ENCODE results near the gene KLHDC7B. TPM values are rescaled to one million over a fixed set of nuclear protein-coding genes. Genes with fewer than 3 reads are reported as not detected.

KLHDC7B gene
- total RNA-seq, 1 experiment from 2014 or later = 1.6 TPM

GRCh38 chr22:50550395-50550794 lies 4.7 kb downstream of the KLHDC7B start:
- intact Hi-C loops (cut with micrococcal nuclease; ENCODE audit: unreplicated experiment) = no loop called here
- Histone ChIP-seq H3K27ac (ENCODE audit: low read depth, low read length, poor library complexity, severe bottlenecking) (no peak overlapping the region), H3K27me3 (replicated peaks; ENCODE audit: insufficient read depth, low read depth, low read length, poor library complexity) (no peaks in the 10 kb centered on the region), H3K9me3 (ENCODE audit: low read depth, low read length, poor library complexity, severe bottlenecking) (no peaks in the 10 kb centered on the region), H3K36me3 (ENCODE audit: insufficient read depth, low read length, poor library complexity, severe bottlenecking) (no peaks in the 10 kb centered on the region), H3K4me3 (ENCODE audit: low read depth, low read length, poor library complexity, severe bottlenecking) (no peak overlapping the region), H3K4me1 (ENCODE audit: insufficient read depth, low read length, poor library complexity, severe bottlenecking) (peaks cover 6% of the 10 kb centered on the region)
- ChIA-PET CTCF (no interaction called here), POLR2A (ENCODE audit: low non-redundant PET) (interaction anchor here (0.6 kb wide), 1 partner anchor 25 kb away, joined by 4 read pairs; the partner anchor contains the start of gene SCO2)
- BruUV-seq (replicated peaks) = no TSS peak
- no peak for TF ChIP-seq EZH2 (IDR thresholded peaks at IDR 0.05; ENCODE audit: borderline replicate concordance, low read depth, low read length, poor library complexity, severe bottlenecking)
- TF ChIP-seq, protein P1, sequence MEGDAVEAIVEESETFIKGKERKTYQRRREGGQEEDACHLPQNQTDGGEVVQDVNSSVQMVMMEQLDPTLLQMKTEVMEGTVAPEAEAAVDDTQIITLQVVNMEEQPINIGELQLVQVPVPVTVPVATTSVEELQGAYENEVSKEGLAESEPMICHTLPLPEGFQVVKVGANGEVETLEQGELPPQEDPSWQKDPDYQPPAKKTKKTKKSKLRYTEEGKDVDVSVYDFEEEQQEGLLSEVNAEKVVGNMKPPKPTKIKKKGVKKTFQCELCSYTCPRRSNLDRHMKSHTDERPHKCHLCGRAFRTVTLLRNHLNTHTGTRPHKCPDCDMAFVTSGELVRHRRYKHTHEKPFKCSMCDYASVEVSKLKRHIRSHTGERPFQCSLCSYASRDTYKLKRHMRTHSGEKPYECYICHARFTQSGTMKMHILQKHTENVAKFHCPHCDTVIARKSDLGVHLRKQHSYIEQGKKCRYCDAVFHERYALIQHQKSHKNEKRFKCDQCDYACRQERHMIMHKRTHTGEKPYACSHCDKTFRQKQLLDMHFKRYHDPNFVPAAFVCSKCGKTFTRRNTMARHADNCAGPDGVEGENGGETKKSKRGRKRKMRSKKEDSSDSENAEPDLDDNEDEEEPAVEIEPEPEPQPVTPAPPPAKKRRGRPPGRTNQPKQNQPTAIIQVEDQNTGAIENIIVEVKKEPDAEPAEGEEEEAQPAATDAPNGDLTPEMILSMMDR (conservative IDR thresholded peaks at IDR 0.05; ENCODE audit: low read depth, low read length) = no peak
- DNase-seq (ENCODE audit: low spot score) = no peak

DNA sequence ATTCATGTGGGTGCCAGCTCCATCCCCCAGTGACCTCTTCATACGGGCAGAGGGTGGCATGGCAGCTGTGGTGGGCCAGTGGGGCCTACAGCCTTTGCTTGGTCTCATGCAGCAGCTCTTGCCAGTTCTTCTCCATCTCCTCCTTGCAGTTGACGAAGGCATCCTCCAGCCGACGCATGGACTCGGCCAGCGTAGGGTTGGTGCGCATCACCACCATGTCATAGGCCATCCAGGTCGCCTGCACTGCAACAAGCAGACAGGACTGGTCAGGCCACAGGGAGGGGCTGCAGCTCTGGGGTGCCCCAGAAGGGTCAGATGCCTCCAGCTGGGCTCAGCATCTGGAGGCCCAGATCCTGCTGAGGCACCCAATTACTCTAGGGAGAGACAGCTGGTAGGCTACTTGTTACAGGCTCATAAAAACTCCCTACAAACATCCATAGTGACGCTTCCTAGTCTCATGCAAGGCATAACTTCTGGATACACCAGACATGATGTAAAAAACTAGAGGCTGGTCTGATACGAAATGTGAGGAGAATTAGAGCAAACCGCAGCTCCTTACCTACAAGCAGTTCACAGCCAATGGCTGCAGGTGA lies 5.6 kb downstream of the KLHDC7B start:
- no peaks in the 10 kb centered on the region for H3K27me3 ChIP-seq (replicated peaks; ENCODE audit: insufficient read depth, low read depth, low read length, poor library complexity)
- POLR2A ChIA-PET (ENCODE audit: low non-redundant PET) = interaction anchor here (0.6 kb wide), 1 partner anchor 26 kb away, joined by 4 read pairs; the partner anchor contains the start of gene SCO2
- H3K4me3 ChIP-seq (ENCODE audit: low read depth, low read length, poor library complexity, severe bottlenecking) = no peak overlapping the region
- no peak for DNase-seq (ENCODE audit: low spot score)
- no TSS peak for BruUV-seq (replicated peaks)
- no peak overlapping the region for H3K27ac ChIP-seq (ENCODE audit: low read depth, low read length, poor library complexity, severe bottlenecking)
- no peaks in the 10 kb centered on the region for H3K36me3 ChIP-seq (ENCODE audit: insufficient read depth, low read length, poor library complexity, severe bottlenecking)
- intact Hi-C loops (cut with micrococcal nuclease; ENCODE audit: unreplicated experiment) = no loop called here
- no peaks in the 10 kb centered on the region for H3K9me3 ChIP-seq (ENCODE audit: low read depth, low read length, poor library complexity, severe bottlenecking)
- H3K4me1 ChIP-seq (ENCODE audit: insufficient read depth, low read length, poor library complexity, severe bottlenecking) = no peaks in the 10 kb centered on the region
- CTCF ChIA-PET = no interaction called here
- TF ChIP-seq, protein P1 (conservative IDR thresholded peaks at IDR 0.05; ENCODE audit: low read depth, low read length) = no peak
- TF ChIP-seq EZH2 (IDR thresholded peaks at IDR 0.05; ENCODE audit: borderline replicate concordance, low read depth, low read length, poor library complexity, severe bottlenecking) = no peak

- no peaks in the 10 kb centered on the region for H3K9me3 ChIP-seq (ENCODE audit: low read depth, low read length, poor library complexity, severe bottlenecking)
- no TSS peak for BruUV-seq (replicated peaks)
- H3K27me3 ChIP-seq (replicated peaks; ENCODE audit: insufficient read depth, low read depth, low read length, poor library complexity) = no peaks in the 10 kb centered on the region
- no peak for DNase-seq (ENCODE audit: low spot score)
- H3K27ac ChIP-seq (ENCODE audit: low read depth, low read length, poor library complexity, severe bottlenecking) = no peak overlapping the region
- intact Hi-C loops (cut with micrococcal nuclease; ENCODE audit: unreplicated experiment) = no loop called here
- TF ChIP-seq, protein P1 (conservative IDR thresholded peaks at IDR 0.05; ENCODE audit: low read depth, low read length) = no peak
- no peak for TF ChIP-seq EZH2 (IDR thresholded peaks at IDR 0.05; ENCODE audit: borderline replicate concordance, low read depth, low read length, poor library complexity, severe bottlenecking)
- ChIA-PET CTCF (no interaction called here), POLR2A (ENCODE audit: low non-redundant PET) (no interaction called here)
- no peak overlapping the region for H3K4me3 ChIP-seq (ENCODE audit: low read depth, low read length, poor library complexity, severe bottlenecking)
- H3K4me1 ChIP-seq (ENCODE audit: insufficient read depth, low read length, poor library complexity, severe bottlenecking) = no peaks in the 10 kb centered on the region
- no peaks in the 10 kb centered on the region for H3K36me3 ChIP-seq (ENCODE audit: insufficient read depth, low read length, poor library complexity, severe bottlenecking)
Measured at GRCh38 chr22:50553310-50553709, 7.6 kb downstream of the KLHDC7B start.

All from A673 (cell line).